GM15510 (cell line): Measurements from ENCODE around the gene CCNY.

Source experiments
- POLR2A ChIP-seq: IDR thresholded peaks from 3 replicates; pipeline ENCODE4 v1.6.1; 2011; ENCODE audit warnings: borderline replicate concordance; ENCODE audit not compliant: insufficient read length; ENCODE audit errors: extremely low read depth

CCNY gene

GRCh38 chr10:35327790-35328403 lies 8.4 kb upstream of the CCNY start:
- TF ChIP-seq POLR2A, result no peak

GRCh38 chr10:35328404-35329037 lies 7.8 kb upstream of the CCNY start:
- TF ChIP-seq POLR2A, result no peak

- TF ChIP-seq POLR2A, result no peak
Observed at GRCh38 chr10:35329520-35329919, 6.8 kb upstream of the CCNY start.

GRCh38 chr10:35331894-35332640 lies 4.2 kb upstream of the CCNY start:
- no peak for TF ChIP-seq POLR2A

- no peak for TF ChIP-seq POLR2A
Observed at GRCh38 chr10:35334297-35334696, 2.0 kb upstream of the CCNY start.

- no peak for TF ChIP-seq POLR2A
Observed at GRCh38 chr10:35335133-35336083, 901 bp upstream of the CCNY start.

GRCh38 chr10:35336921-35337823 lies 863 bp downstream of the CCNY start:
- TF ChIP-seq POLR2A, result no peak

GRCh38 chr10:35339942-35340341 lies 3.6 kb downstream of the CCNY start:
- no peak for TF ChIP-seq POLR2A

- no peak for TF ChIP-seq POLR2A
Observed at GRCh38 chr10:35340975-35341374, 4.7 kb downstream of the CCNY start.

- no peak for TF ChIP-seq POLR2A
Observed at GRCh38 chr10:35341521-35341920, 5.2 kb downstream of the CCNY start.

- TF ChIP-seq POLR2A, result no peak
Observed at GRCh38 chr10:35342183-35342753, 6.0 kb downstream of the CCNY start.

GRCh38 chr10:35343739-35344138 lies 7.4 kb downstream of the CCNY start:
- no peak for TF ChIP-seq POLR2A

- TF ChIP-seq POLR2A, result no peak
Observed at GRCh38 chr10:35345383-35345742, 9.1 kb downstream of the CCNY start.
